Gastroesophageal sphincter (tissue), 3 donors: ENCODE measurements around the gene AKAP13.
A peak's percentile ranks its signal among the peaks of the same experiment; 100 is the strongest.

Experiments
- CTCF ChIP-seq, 4 experiments: fragments of 200-600 bp in 2 of 4; fragments of 450-650 bp in 2 of 4; sonication (generic) in 1 of 4; IDR thresholded peaks; one replicate each; pipeline ENCODE4 v1.5.1; 2017 to 2019; ENCODE audit warnings: antibody characterized with exemption in 4 of 4, mild to moderate bottlenecking in 2 of 4, moderate library complexity in 2 of 4
- EP300 ChIP-seq: sonication (generic); formaldehyde crosslinking; IDR thresholded peaks from one replicate; pipeline ENCODE4 v1.6.1; 2017; ENCODE audit warnings: antibody characterized with exemption, mild to moderate bottlenecking
- POLR2AphosphoS5 ChIP-seq: sonication (generic); formaldehyde crosslinking; IDR thresholded peaks from one replicate; pipeline ENCODE4 v1.6.1; 2017; ENCODE audit warnings: antibody characterized with exemption

- peak; percentile 62 to 94 (median 92) for TF ChIP-seq CTCF (IDR thresholded peaks at IDR 0.05)
- TF ChIP-seq EP300 = no peak
- TF ChIP-seq POLR2AphosphoS5 = peak; percentile 90
These were observed 49.4 kb upstream of the AKAP13 start for GRCh38 chr15:85330901-85331588.
